OCI-LY3 (cell line): ENCODE results near the gene ATP1A4.

Experiments
- H2AFZ ChIP-seq: fragments of 200-600, 300-600 bp; shearing (Covaris generic); 2 replicates; pipeline ENCODE4 v1.6.0; 2014; ENCODE audit warnings: antibody characterized with exemption, low read depth, low read length
- H3K27ac ChIP-seq: fragments of 200-600, 300-600 bp; sonication (generic); 2 replicates; pipeline ENCODE4 v1.5.1; 2014; ENCODE audit warnings: mild to moderate bottlenecking, low read length, moderate library complexity, mixed read lengths
- H3K27me3 ChIP-seq: fragments of 200-600, 300-600 bp; sonication (generic); 2 replicates; pipeline ENCODE4 v1.6.1; 2014; ENCODE audit warnings: low read depth, low read length, mixed read lengths
- H3K36me3 ChIP-seq: fragments of 200-600, 300-600 bp; sonication (generic); replicated peaks from 2 replicates; pipeline ENCODE3; 2014; ENCODE audit warnings: low read depth, low read length, mixed read lengths
- H3K4me1 ChIP-seq: fragments of 300-600, 200-600 bp; sonication (generic); 2 replicates; pipeline ENCODE4 v1.6.1; 2014; ENCODE audit warnings: low read length, mixed read lengths
- H3K4me2 ChIP-seq: fragments of 200-600, 300-600 bp; sonication (generic); 2 replicates; pipeline ENCODE4 v1.6.1; 2014; ENCODE audit warnings: low read length, mixed read lengths
- H3K4me3 ChIP-seq: fragments of 300-600, 200-600 bp; sonication (generic); 2 replicates; pipeline ENCODE4 v1.5.1; 2014; ENCODE audit warnings: antibody characterized with exemption, mild to moderate bottlenecking, low read length, moderate library complexity
- H3K79me2 ChIP-seq: fragments of 300-600, 200-600 bp; shearing (Covaris generic); 2 replicates; pipeline ENCODE4 v1.6.1; 2014; ENCODE audit warnings: mild to moderate bottlenecking, low read length, mixed read lengths
- H3K9ac ChIP-seq: fragments of 300-600, 200-600 bp; shearing (Covaris generic); 2 replicates; pipeline ENCODE4 v1.6.0; 2014; ENCODE audit warnings: mild to moderate bottlenecking, low read length, moderate library complexity
- H3K9me3 ChIP-seq: fragments of 200-600, 300-600 bp; shearing (Covaris generic); 2 replicates; pipeline ENCODE4 v1.6.1; 2014; ENCODE audit warnings: low read length, mixed read lengths; ENCODE audit not compliant: insufficient read depth
- H4K20me1 ChIP-seq: fragments of 200-600, 300-600 bp; sonication (generic); 2 replicates; pipeline ENCODE4 v1.6.1; 2016; ENCODE audit warnings: low read length, mixed read lengths; ENCODE audit not compliant: insufficient read depth
- CTCF ChIP-seq: fragments of 200-600, 300-600 bp; sonication (generic); IDR thresholded peaks from 2 replicates; pipeline ENCODE4 v1.5.1; 2014; ENCODE audit warnings: antibody characterized with exemption, low read length, low read depth
- EZH2phosphoT487 ChIP-seq: fragments of 200-600 bp; shearing (Covaris generic); IDR thresholded peaks from 2 replicates; pipeline ENCODE4 v1.6.1; 2018; ENCODE audit warnings: antibody characterized with exemption, mixed run types, low read depth

The ATP1A4 gene

GRCh38 chr1:160164121-160164520 is 12.7 kb downstream of the ATP1A4 start:
- no peaks in the 10 kb centered on the region for H3K36me3 ChIP-seq
- H3K27ac ChIP-seq, result no peak overlapping the region
- H2AFZ ChIP-seq, result no peak overlapping the region
- no peaks in the 10 kb centered on the region for H3K79me2 ChIP-seq
- H3K9me3 ChIP-seq, result no peaks in the 10 kb centered on the region
- TF ChIP-seq CTCF, result no peak
- TF ChIP-seq EZH2phosphoT487, result no peak
- no peaks in the 10 kb centered on the region for H4K20me1 ChIP-seq
- peaks cover 30% of the 10 kb centered on the region for H3K4me1 ChIP-seq
- H3K4me3 ChIP-seq, result no peak overlapping the region
- H3K4me2 ChIP-seq, result no peak overlapping the region
- peaks cover 25% of the 10 kb centered on the region for H3K27me3 ChIP-seq
- H3K9ac ChIP-seq, result no peak overlapping the region

- H3K36me3 ChIP-seq, result no peaks in the 10 kb centered on the region
- no peaks in the 10 kb centered on the region for H3K9me3 ChIP-seq
- H3K27ac ChIP-seq, result no peak overlapping the region
- H3K27me3 ChIP-seq, result peaks cover 32% of the 10 kb centered on the region
- peaks cover 47% of the 10 kb centered on the region for H3K4me1 ChIP-seq
- no peaks in the 10 kb centered on the region for H3K79me2 ChIP-seq
- no peak overlapping the region for H2AFZ ChIP-seq
- no peak for TF ChIP-seq EZH2phosphoT487
- TF ChIP-seq CTCF, result no peak
- no peak overlapping the region for H3K4me3 ChIP-seq
- no peaks in the 10 kb centered on the region for H4K20me1 ChIP-seq
- no peak overlapping the region for H3K9ac ChIP-seq
- no peak overlapping the region for H3K4me2 ChIP-seq
Measured at GRCh38 chr1:160166166-160166868, 14.9 kb downstream of the ATP1A4 start.

GRCh38 chr1:160167056-160167455 is 15.7 kb downstream of the ATP1A4 start:
- no peak overlapping the region for H3K4me2 ChIP-seq
- no peaks in the 10 kb centered on the region for H3K9me3 ChIP-seq
- peaks cover 42% of the 10 kb centered on the region for H3K4me1 ChIP-seq
- H3K4me3 ChIP-seq, result no peak overlapping the region
- H2AFZ ChIP-seq, result no peak overlapping the region
- H4K20me1 ChIP-seq, result no peaks in the 10 kb centered on the region
- no peak overlapping the region for H3K9ac ChIP-seq
- H3K79me2 ChIP-seq, result no peaks in the 10 kb centered on the region
- no peak for TF ChIP-seq EZH2phosphoT487
- no peak for TF ChIP-seq CTCF
- H3K27me3 ChIP-seq, result peaks cover 39% of the 10 kb centered on the region
- H3K36me3 ChIP-seq, result no peaks in the 10 kb centered on the region
- no peak overlapping the region for H3K27ac ChIP-seq

GRCh38 chr1:160167580-160167979 is 16.2 kb downstream of the ATP1A4 start:
- no peak overlapping the region for H2AFZ ChIP-seq
- H3K79me2 ChIP-seq, result no peaks in the 10 kb centered on the region
- no peaks in the 10 kb centered on the region for H3K36me3 ChIP-seq
- peaks cover 44% of the 10 kb centered on the region for H3K27me3 ChIP-seq
- TF ChIP-seq EZH2phosphoT487, result no peak
- TF ChIP-seq CTCF, result peak; percentile 29
- H3K4me2 ChIP-seq, result peak overlapping the region; percentile 16; the same call in 1 of the 2 replicates
- no peak overlapping the region for H3K4me3 ChIP-seq
- no peak overlapping the region for H3K27ac ChIP-seq
- no peaks in the 10 kb centered on the region for H4K20me1 ChIP-seq
- peaks cover 42% of the 10 kb centered on the region for H3K4me1 ChIP-seq
- no peak overlapping the region for H3K9ac ChIP-seq
- no peaks in the 10 kb centered on the region for H3K9me3 ChIP-seq
